ENCODE measurements around the gene AFF3. TPM values are rescaled to one million over a fixed set of nuclear protein-coding genes. Genes with fewer than 3 reads are reported as not detected.

The AFF3 gene
- total RNA-seq, 1 experiment from 2014 or later, result not detected

DNA sequence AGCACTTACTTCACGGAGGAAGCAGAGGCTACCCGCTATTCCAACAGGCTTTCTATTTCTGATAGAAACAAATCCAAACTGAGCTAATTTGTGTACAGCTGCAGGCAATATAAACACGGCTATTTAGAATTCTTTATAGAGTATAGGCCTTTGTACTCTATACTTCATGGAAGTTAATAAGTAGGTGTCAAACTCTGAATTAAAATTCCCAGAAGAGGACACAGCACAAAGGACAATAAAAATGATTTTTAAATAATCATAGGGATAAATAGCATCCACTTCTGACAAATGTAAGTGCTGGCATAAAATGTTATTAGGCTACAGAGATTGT is 261.5 kb downstream of the AFF3 start:
- DNase-seq (ENCODE audit: low spot score), result no peak
- Histone ChIP-seq H3K9me3 (ENCODE audit: low read depth, low read length, poor library complexity, severe bottlenecking) (no peaks in the 10 kb centered on the region), H3K36me3 (ENCODE audit: insufficient read depth, low read length, poor library complexity, severe bottlenecking) (no peaks in the 10 kb centered on the region), H3K27me3 (replicated peaks; ENCODE audit: insufficient read depth, low read depth, low read length, poor library complexity) (peaks cover 4% of the 10 kb centered on the region), H3K4me3 (ENCODE audit: low read depth, low read length, poor library complexity, severe bottlenecking) (no peak overlapping the region), H3K4me1 (ENCODE audit: insufficient read depth, low read length, poor library complexity, severe bottlenecking) (peaks cover 16% of the 10 kb centered on the region), H3K27ac (ENCODE audit: low read depth, low read length, poor library complexity, severe bottlenecking) (no peak overlapping the region)
- TF ChIP-seq, protein P1, sequence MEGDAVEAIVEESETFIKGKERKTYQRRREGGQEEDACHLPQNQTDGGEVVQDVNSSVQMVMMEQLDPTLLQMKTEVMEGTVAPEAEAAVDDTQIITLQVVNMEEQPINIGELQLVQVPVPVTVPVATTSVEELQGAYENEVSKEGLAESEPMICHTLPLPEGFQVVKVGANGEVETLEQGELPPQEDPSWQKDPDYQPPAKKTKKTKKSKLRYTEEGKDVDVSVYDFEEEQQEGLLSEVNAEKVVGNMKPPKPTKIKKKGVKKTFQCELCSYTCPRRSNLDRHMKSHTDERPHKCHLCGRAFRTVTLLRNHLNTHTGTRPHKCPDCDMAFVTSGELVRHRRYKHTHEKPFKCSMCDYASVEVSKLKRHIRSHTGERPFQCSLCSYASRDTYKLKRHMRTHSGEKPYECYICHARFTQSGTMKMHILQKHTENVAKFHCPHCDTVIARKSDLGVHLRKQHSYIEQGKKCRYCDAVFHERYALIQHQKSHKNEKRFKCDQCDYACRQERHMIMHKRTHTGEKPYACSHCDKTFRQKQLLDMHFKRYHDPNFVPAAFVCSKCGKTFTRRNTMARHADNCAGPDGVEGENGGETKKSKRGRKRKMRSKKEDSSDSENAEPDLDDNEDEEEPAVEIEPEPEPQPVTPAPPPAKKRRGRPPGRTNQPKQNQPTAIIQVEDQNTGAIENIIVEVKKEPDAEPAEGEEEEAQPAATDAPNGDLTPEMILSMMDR (conservative IDR thresholded peaks at IDR 0.05; ENCODE audit: low read depth, low read length), result no peak
- TF ChIP-seq EZH2 (IDR thresholded peaks at IDR 0.05; ENCODE audit: borderline replicate concordance, low read depth, low read length, poor library complexity, severe bottlenecking), result no peak
- ChIA-PET CTCF (no interaction called here), POLR2A (ENCODE audit: low non-redundant PET) (no interaction called here)
- no TSS peak for BruUV-seq (replicated peaks)
- intact Hi-C loops (cut with micrococcal nuclease; ENCODE audit: unreplicated experiment), result no loop called here

DNA sequence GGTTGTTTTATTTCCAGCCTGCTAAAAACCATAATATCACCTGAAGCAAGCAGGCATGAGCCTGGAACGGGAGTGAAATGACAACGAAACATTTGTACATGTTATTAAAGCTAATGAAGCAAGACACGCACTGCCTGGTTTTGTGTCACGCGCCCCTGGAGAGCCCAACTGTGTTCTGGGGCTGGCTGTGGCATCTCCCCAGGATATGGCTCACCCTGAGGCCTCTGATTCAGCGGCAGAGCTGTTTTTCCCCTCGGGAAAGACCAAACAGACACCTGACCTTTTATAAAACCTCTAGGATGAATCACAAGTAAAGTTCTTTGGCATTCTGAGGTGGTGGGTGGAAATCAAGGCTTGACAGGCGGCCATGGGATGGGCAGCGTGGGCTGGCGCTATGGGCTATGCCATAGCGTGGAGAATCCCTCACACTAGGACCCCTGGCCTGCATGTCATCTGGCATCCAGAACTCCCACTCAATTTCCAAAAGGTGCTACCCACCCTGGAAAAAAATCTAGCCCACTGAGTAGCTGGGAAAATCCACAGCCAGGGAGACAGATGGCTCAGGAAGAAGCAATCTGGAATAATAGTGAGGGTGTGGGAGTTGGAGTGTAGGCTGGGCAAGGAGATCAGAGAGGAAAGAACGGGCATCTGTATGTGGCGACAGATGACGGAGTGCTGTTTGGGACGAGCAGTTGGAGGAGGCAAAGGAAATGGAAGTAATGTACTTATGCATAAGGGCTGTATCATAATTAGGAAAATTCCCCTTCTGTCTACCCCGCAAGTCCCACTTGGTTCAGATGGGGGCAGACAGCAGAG is 262.0 kb downstream of the AFF3 start:
- TF ChIP-seq, protein P1 (conservative IDR thresholded peaks at IDR 0.05; ENCODE audit: low read depth, low read length), result no peak
- TF ChIP-seq EZH2 (IDR thresholded peaks at IDR 0.05; ENCODE audit: borderline replicate concordance, low read depth, low read length, poor library complexity, severe bottlenecking), result no peak
- peak; percentile 1 for DNase-seq (ENCODE audit: low spot score)
- no peak overlapping the region for H3K4me3 ChIP-seq (ENCODE audit: low read depth, low read length, poor library complexity, severe bottlenecking)
- no peaks in the 10 kb centered on the region for H3K9me3 ChIP-seq (ENCODE audit: low read depth, low read length, poor library complexity, severe bottlenecking)
- BruUV-seq (replicated peaks), result no TSS peak
- H3K4me1 ChIP-seq (ENCODE audit: insufficient read depth, low read length, poor library complexity, severe bottlenecking), result peaks cover 16% of the 10 kb centered on the region
- POLR2A ChIA-PET (ENCODE audit: low non-redundant PET), result no interaction called here
- intact Hi-C loops (cut with micrococcal nuclease; ENCODE audit: unreplicated experiment), result no loop called here
- no peaks in the 10 kb centered on the region for H3K36me3 ChIP-seq (ENCODE audit: insufficient read depth, low read length, poor library complexity, severe bottlenecking)
- peaks cover 4% of the 10 kb centered on the region for H3K27me3 ChIP-seq (replicated peaks; ENCODE audit: insufficient read depth, low read depth, low read length, poor library complexity)
- H3K27ac ChIP-seq (ENCODE audit: low read depth, low read length, poor library complexity, severe bottlenecking), result no peak overlapping the region
- CTCF ChIA-PET, result no interaction called here

DNA sequence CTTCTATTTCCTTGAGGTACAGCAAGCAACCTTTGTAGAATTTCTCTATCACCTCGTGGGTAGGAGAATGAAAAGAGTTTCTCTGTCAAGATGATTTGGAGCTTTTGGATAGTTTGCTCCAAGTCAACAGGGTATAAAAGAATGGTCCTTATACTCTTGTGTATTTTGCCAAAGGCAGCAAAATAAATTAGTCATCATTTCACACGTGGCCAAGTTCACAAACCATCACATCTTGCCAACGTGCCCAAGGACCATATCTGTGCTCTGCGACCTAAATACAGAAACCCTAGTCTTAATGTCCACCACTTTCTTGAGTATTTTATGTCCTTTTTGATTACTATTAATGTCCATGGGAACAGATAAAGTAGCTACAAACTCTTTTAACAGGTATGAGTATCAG is 262.9 kb downstream of the AFF3 start:
- intact Hi-C loops (cut with micrococcal nuclease; ENCODE audit: unreplicated experiment), result no loop called here
- ChIA-PET CTCF (no interaction called here), POLR2A (ENCODE audit: low non-redundant PET) (no interaction called here)
- H3K27me3 ChIP-seq (replicated peaks; ENCODE audit: insufficient read depth, low read depth, low read length, poor library complexity), result peaks cover 4% of the 10 kb centered on the region
- no peaks in the 10 kb centered on the region for H3K36me3 ChIP-seq (ENCODE audit: insufficient read depth, low read length, poor library complexity, severe bottlenecking)
- BruUV-seq (replicated peaks), result no TSS peak
- no peak overlapping the region for H3K4me3 ChIP-seq (ENCODE audit: low read depth, low read length, poor library complexity, severe bottlenecking)
- H3K4me1 ChIP-seq (ENCODE audit: insufficient read depth, low read length, poor library complexity, severe bottlenecking), result peaks cover 16% of the 10 kb centered on the region
- no peak for DNase-seq (ENCODE audit: low spot score)
- no peak for TF ChIP-seq EZH2 (IDR thresholded peaks at IDR 0.05; ENCODE audit: borderline replicate concordance, low read depth, low read length, poor library complexity, severe bottlenecking)
- TF ChIP-seq, protein P1 (conservative IDR thresholded peaks at IDR 0.05; ENCODE audit: low read depth, low read length), result no peak
- no peak overlapping the region for H3K27ac ChIP-seq (ENCODE audit: low read depth, low read length, poor library complexity, severe bottlenecking)
- no peaks in the 10 kb centered on the region for H3K9me3 ChIP-seq (ENCODE audit: low read depth, low read length, poor library complexity, severe bottlenecking)

Data from A673 (cell line).